HCT116 (cell line): ENCODE measurements around the gene AGPAT3.

Experiments
- REST ChIP-seq: IDR thresholded peaks from 2 replicates; pipeline ENCODE4 v1.6.1; 2012; ENCODE audit warnings: low read depth
- TF ChIP-seq, protein P1 (sequence below), 3 experiments: fragments of 200-600 bp in 1 of 3; sonication (generic) in 1 of 3; IDR thresholded peaks in 2 of 3; conservative IDR thresholded peaks in 1 of 3; 2 replicates each; pipeline ENCODE4 v1.5.1; 2012 to 2017; ENCODE audit warnings: low read depth in 2 of 3, low read length in 2 of 3, antibody characterized with exemption in 1 of 3, borderline replicate concordance in 1 of 3, control low read depth in 1 of 3, mild to moderate bottlenecking in 1 of 3, mixed read lengths in 1 of 3, mixed run types in 1 of 3, moderate library complexity in 1 of 3; ENCODE audit not compliant: insufficient read depth in 1 of 3

DNA sequence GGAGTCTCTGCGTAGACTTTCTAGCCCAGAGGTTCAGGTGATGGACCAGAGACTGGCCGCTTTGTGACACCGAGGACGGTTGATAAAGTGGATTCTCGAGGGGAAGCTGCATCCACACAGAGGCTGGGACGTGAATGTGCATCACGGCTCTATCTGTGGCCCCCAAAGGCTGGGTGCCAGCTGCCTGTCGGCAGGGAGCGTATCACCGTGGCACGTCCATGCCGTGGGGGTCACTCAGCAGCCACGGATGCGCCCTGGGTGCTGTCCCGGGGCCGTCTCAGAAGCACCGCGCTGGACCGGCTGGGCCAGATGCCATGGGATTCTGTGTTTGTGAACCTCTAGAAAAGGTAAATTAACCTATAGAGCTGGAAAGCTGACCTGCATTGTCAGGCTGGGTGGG lies 89.9 kb downstream of the AGPAT3 start:
- no peak for TF ChIP-seq REST
- TF ChIP-seq, protein P1, sequence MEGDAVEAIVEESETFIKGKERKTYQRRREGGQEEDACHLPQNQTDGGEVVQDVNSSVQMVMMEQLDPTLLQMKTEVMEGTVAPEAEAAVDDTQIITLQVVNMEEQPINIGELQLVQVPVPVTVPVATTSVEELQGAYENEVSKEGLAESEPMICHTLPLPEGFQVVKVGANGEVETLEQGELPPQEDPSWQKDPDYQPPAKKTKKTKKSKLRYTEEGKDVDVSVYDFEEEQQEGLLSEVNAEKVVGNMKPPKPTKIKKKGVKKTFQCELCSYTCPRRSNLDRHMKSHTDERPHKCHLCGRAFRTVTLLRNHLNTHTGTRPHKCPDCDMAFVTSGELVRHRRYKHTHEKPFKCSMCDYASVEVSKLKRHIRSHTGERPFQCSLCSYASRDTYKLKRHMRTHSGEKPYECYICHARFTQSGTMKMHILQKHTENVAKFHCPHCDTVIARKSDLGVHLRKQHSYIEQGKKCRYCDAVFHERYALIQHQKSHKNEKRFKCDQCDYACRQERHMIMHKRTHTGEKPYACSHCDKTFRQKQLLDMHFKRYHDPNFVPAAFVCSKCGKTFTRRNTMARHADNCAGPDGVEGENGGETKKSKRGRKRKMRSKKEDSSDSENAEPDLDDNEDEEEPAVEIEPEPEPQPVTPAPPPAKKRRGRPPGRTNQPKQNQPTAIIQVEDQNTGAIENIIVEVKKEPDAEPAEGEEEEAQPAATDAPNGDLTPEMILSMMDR (IDR thresholded peaks at IDR 0.05 in 2 of 3, conservative IDR thresholded peaks at IDR 0.05 in 1 of 3; ENCODE audit: borderline replicate concordance in 1 of 3, insufficient read depth in 1 of 3, low read depth in 2 of 3, low read length in 2 of 3): no peak
